Right cardiac atrium (tissue), 5 donors: Measurements from ENCODE around the gene NCOR2. TPM values are rescaled to one million over a fixed set of nuclear protein-coding genes. Genes with fewer than 3 reads are reported as not detected.

Experiments
- ATAC-seq, 2 donors: fragments of 200-7000 bp; cut with Tn5 transposase; one replicate each; pipeline versions ENCODE4 v1.8.0 to v1.9.1; 2020; ENCODE audit warnings: moderate library complexity in 2 of 2, mild to moderate bottlenecking in 1 of 2
- DNase-seq, 3 donors: peaks; one replicate each; pipeline ENCODE4 v3.0.0-alpha.2; 2020
- H3K27ac ChIP-seq: one replicate; pipeline ENCODE4 v1.5.1; 2013; ENCODE audit warnings: mild to moderate bottlenecking, low read length, control low read depth, moderate library complexity
- H3K27me3 ChIP-seq: one replicate; pipeline ENCODE4 v1.6.1; 2013; ENCODE audit not compliant: control insufficient read depth, insufficient read depth
- H3K4me1 ChIP-seq: one replicate; pipeline ENCODE4 v1.6.1; 2013; ENCODE audit warnings: low read length; ENCODE audit not compliant: control insufficient read depth, insufficient read depth
- H3K4me3 ChIP-seq: one replicate; pipeline ENCODE4 v1.5.1; 2013; ENCODE audit warnings: low read length, control low read depth
- H3K9me3 ChIP-seq: one replicate; pipeline ENCODE4 v1.6.1; 2013; ENCODE audit warnings: low read length; ENCODE audit not compliant: control insufficient read depth
- WGBS: extraction: QIAGEN DNeasy Blood & Tissue Kit; methylation state at CpG from one replicate; pipeline ENCODE4 v1.1.7; 2013; 5-methylcytosine and 5-hydroxymethylcytosine counted together
- intact Hi-C, 4 donors: fragments of 100-400 bp; cut with DNase I; formaldehyde crosslinking; loops; one replicate each; pipeline versions ENCODE4 v1.11.0 to v1.14.0; 2022 to 2023
- polyA plus RNA-seq: library from polyadenylated mRNA; stranded (reverse); fragments of 200-250 nt; gene quantifications from one replicate; pipeline ENCODE4 v1.2.3, GENCODE V29; 2013
- total RNA-seq, 4 donors: library from RNA; stranded (reverse); fragmentation: NEBNext Ultra II Directional; extraction: Animal tissue kit (Norgen Biotek cat#: 25700); gene quantifications; one replicate each; pipeline ENCODE4 v1.2.1, GENCODE V29; 2021
- donor health status: healthy with polysubstance abuse.
- donor health status: DM: no; HTN: yes; CAD: no.
- donor health status: DM: no; HTN: no; CAD: no.
- donor health status: DM: no; HTN: yes; CAD: no; lungs with severe emphysema.
- donor health status: DM: yes; HTN: yes; CAD: no.

NCOR2 gene
- total and polyA plus RNA-seq, 5 donors = 66.4 to 166 (median 140) TPM

GRCh38 chr12:124559182-124560017 is 8.0 kb downstream of the NCOR2 start:
- H3K9me3 ChIP-seq = no peaks in the 10 kb centered on the region
- ATAC-seq (no peak), DNase-seq (no peak)
- WGBS = 91% methylated on average over 12 of the region's 12 CpGs
- no peak overlapping the region for H3K27ac ChIP-seq
- H3K4me1 ChIP-seq = peaks cover 16% of the 10 kb centered on the region
- H3K27me3 ChIP-seq = no peaks in the 10 kb centered on the region
- intact Hi-C loops = loop anchor here (5.0 to 10.0 kb wide), 5 partner anchors 32 to 205 kb away; no protein-coding TSS in a partner anchor
- H3K4me3 ChIP-seq = no peak overlapping the region

- ATAC-seq (no peak), DNase-seq (no peak)
- Histone ChIP-seq H3K27me3 (no peaks in the 10 kb centered on the region), H3K9me3 (no peaks in the 10 kb centered on the region), H3K27ac (no peak overlapping the region), H3K4me3 (no peak overlapping the region), H3K4me1 (peaks cover 20% of the 10 kb centered on the region)
- WGBS = 88% methylated on average over 8 of the region's 8 CpGs
- intact Hi-C loops = loop anchor here in 1 of 4 donors (10.0 kb wide), 1 partner anchor 174 kb away; no protein-coding TSS in a partner anchor
Observed at GRCh38 chr12:124558313-124558712, 9.1 kb downstream of the NCOR2 start.

- intact Hi-C loops = loop anchor here in 1 of 4 donors (10.0 kb wide), 1 partner anchor 173 kb away; no protein-coding TSS in a partner anchor
- 55% methylated on average over 15 of the region's 15 CpGs for WGBS
- ATAC-seq = no peak
- H3K27me3 ChIP-seq = no peaks in the 10 kb centered on the region
- peak overlapping the region; percentile 30 for H3K27ac ChIP-seq
- H3K4me1 ChIP-seq = peaks cover 20% of the 10 kb centered on the region
- no peak for DNase-seq
- H3K9me3 ChIP-seq = no peaks in the 10 kb centered on the region
- H3K4me3 ChIP-seq = no peak overlapping the region
Observed at GRCh38 chr12:124557518-124558223, 9.7 kb downstream of the NCOR2 start.

- no peak for ATAC-seq
- Histone ChIP-seq H3K4me3 (no peak overlapping the region), H3K27ac (peak overlapping the region; percentile 30), H3K27me3 (no peaks in the 10 kb centered on the region), H3K4me1 (peaks cover 20% of the 10 kb centered on the region), H3K9me3 (no peaks in the 10 kb centered on the region)
- intact Hi-C loops = loop anchor here in 1 of 4 donors (10.0 kb wide), 1 partner anchor 172 kb away; no protein-coding TSS in a partner anchor
- DNase-seq = peak in 1 of 3 donors; percentile 67
- 67% methylated on average over 22 of the region's 22 CpGs for WGBS
Observed at GRCh38 chr12:124556896-124557501, 10.4 kb downstream of the NCOR2 start.

GRCh38 chr12:124556074-124556466 is 11.3 kb downstream of the NCOR2 start:
- intact Hi-C loops = loop anchor here in 1 of 4 donors (10.0 kb wide), 1 partner anchor 171 kb away; no protein-coding TSS in a partner anchor
- no peak overlapping the region for H3K27ac ChIP-seq
- DNase-seq (no peak), ATAC-seq (no peak)
- no peaks in the 10 kb centered on the region for H3K9me3 ChIP-seq
- no peak overlapping the region for H3K4me3 ChIP-seq
- H3K4me1 ChIP-seq = peaks cover 22% of the 10 kb centered on the region
- H3K27me3 ChIP-seq = no peaks in the 10 kb centered on the region
- WGBS = 71% methylated on average over 9 of the region's 9 CpGs

GRCh38 chr12:124555168-124556073 is 12.0 kb downstream of the NCOR2 start:
- DNase-seq = no peak
- no peak overlapping the region for H3K4me3 ChIP-seq
- ATAC-seq = no peak
- H3K27ac ChIP-seq = no peak overlapping the region
- intact Hi-C loops = loop anchor here in 1 of 4 donors (10.0 kb wide), 1 partner anchor 171 kb away; no protein-coding TSS in a partner anchor
- WGBS = 74% methylated on average over 28 of the region's 28 CpGs
- H3K27me3 ChIP-seq = no peaks in the 10 kb centered on the region
- no peaks in the 10 kb centered on the region for H3K9me3 ChIP-seq
- peaks cover 22% of the 10 kb centered on the region for H3K4me1 ChIP-seq

- H3K27ac ChIP-seq = no peak overlapping the region
- peak; percentile 51 to 60 for ATAC-seq
- WGBS = 37% methylated on average over 26 of the region's 26 CpGs
- no peaks in the 10 kb centered on the region for H3K9me3 ChIP-seq
- DNase-seq = peak in 1 of 3 donors; percentile 73
- H3K4me1 ChIP-seq = peaks cover 30% of the 10 kb centered on the region
- intact Hi-C loops = loop anchor here in 1 of 4 donors (10.0 kb wide), 1 partner anchor 170 kb away; no protein-coding TSS in a partner anchor
- H3K27me3 ChIP-seq = no peaks in the 10 kb centered on the region
- H3K4me3 ChIP-seq = no peak overlapping the region
Observed at GRCh38 chr12:124554429-124555029, 12.9 kb downstream of the NCOR2 start.

- ATAC-seq (no peak), DNase-seq (no peak)
- Histone ChIP-seq H3K27ac (no peak overlapping the region), H3K27me3 (no peaks in the 10 kb centered on the region), H3K4me3 (no peak overlapping the region), H3K9me3 (no peaks in the 10 kb centered on the region), H3K4me1 (peaks cover 35% of the 10 kb centered on the region)
- WGBS = 87% methylated on average over 18 of the region's 18 CpGs
- intact Hi-C loops = loop anchor here in 1 of 4 donors (10.0 kb wide), 1 partner anchor 169 kb away; no protein-coding TSS in a partner anchor
Observed at GRCh38 chr12:124553862-124554428, 13.5 kb downstream of the NCOR2 start.

GRCh38 chr12:124551268-124552144 is 15.9 kb downstream of the NCOR2 start:
- intact Hi-C loops = loop anchor here in 1 of 4 donors (10.0 kb wide), 1 partner anchor 167 kb away; no protein-coding TSS in a partner anchor
- Histone ChIP-seq H3K9me3 (no peaks in the 10 kb centered on the region), H3K4me3 (no peak overlapping the region), H3K4me1 (peaks cover 29% of the 10 kb centered on the region), H3K27me3 (no peaks in the 10 kb centered on the region), H3K27ac (peak overlapping the region; percentile 17)
- DNase-seq (peak in 2 of 3 donors; percentile 83 to 87), ATAC-seq (no peak)
- 35% methylated on average over 25 of the region's 25 CpGs for whole genome bisulfite sequencing
